DND-41 (cell line): ENCODE data around the gene DNAH8.

Experiments used
- ATAC-seq: fragments of 200-7000 bp; cut with Tn5 transposase; 3 replicates; pipeline ENCODE4 v1.9.1; 2021; ENCODE audit warnings: low read depth; ENCODE audit not compliant: insufficient read depth
- DNase-seq: peaks from one replicate; pipeline ENCODE4 v3.0.0-alpha.2; 2020
- H2AFZ ChIP-seq: 2 replicates; pipeline ENCODE4 v1.6.0; 2012; ENCODE audit warnings: low read depth, low read length
- H3K27ac ChIP-seq: 2 replicates; pipeline ENCODE4 v1.5.1; 2012; ENCODE audit warnings: low read length, inconsistent platforms
- H3K27me3 ChIP-seq: fragments of 200-600 bp; sonication (generic); 2 replicates; pipeline ENCODE4 v1.6.0; 2012; ENCODE audit warnings: low read length, mild to moderate bottlenecking, inconsistent platforms; ENCODE audit not compliant: insufficient read depth, poor library complexity
- H3K36me3 ChIP-seq: 2 replicates; pipeline ENCODE4 v1.5.1; 2012; ENCODE audit warnings: low read length, inconsistent platforms; ENCODE audit not compliant: insufficient read depth
- H3K4me1 ChIP-seq: 2 replicates; pipeline ENCODE4 v1.5.1; 2012; ENCODE audit warnings: mild to moderate bottlenecking, low read length; ENCODE audit not compliant: insufficient read depth
- H3K4me2 ChIP-seq: 2 replicates; pipeline ENCODE4 v1.6.0; 2012; ENCODE audit warnings: mild to moderate bottlenecking, moderate library complexity, low read length, inconsistent platforms; ENCODE audit not compliant: insufficient read depth
- H3K4me3 ChIP-seq, 2 experiments: fragments of 200-600 bp in 1 of 2; shearing (Covaris generic) in 1 of 2; 2 replicates each; pipeline ENCODE4 v1.5.1; 2012 to 2016; ENCODE audit warnings: inconsistent platforms in 2 of 2, low read length in 2 of 2, mild to moderate bottlenecking in 2 of 2, low read depth in 1 of 2, moderate library complexity in 1 of 2
- H3K79me2 ChIP-seq: 2 replicates; pipeline ENCODE4 v1.6.0; 2012; ENCODE audit warnings: low read length, inconsistent platforms; ENCODE audit not compliant: insufficient read depth
- H3K9ac ChIP-seq: 2 replicates; pipeline ENCODE4 v1.6.0; 2012; ENCODE audit warnings: low read depth, mild to moderate bottlenecking, inconsistent platforms, low read length, moderate library complexity
- H3K9me3 ChIP-seq: 2 replicates; pipeline ENCODE4 v1.5.1; 2012; ENCODE audit warnings: low read length, moderate library complexity, mild to moderate bottlenecking, inconsistent platforms; ENCODE audit not compliant: insufficient read depth, severe bottlenecking
- H4K20me1 ChIP-seq: 2 replicates; pipeline ENCODE4 v1.6.0; 2012; ENCODE audit warnings: low read length; ENCODE audit not compliant: insufficient read depth
- CTCF ChIP-seq: IDR thresholded peaks from 2 replicates; pipeline ENCODE4 v1.5.1; 2012; ENCODE audit warnings: borderline replicate concordance, low read length, moderate library complexity, mild to moderate bottlenecking; ENCODE audit not compliant: poor library complexity, severe bottlenecking; ENCODE audit errors: extremely low read depth
- EZH2 ChIP-seq: IDR thresholded peaks from 3 replicates; pipeline ENCODE4 v1.6.1; 2012; ENCODE audit warnings: borderline replicate concordance, low read depth, mild to moderate bottlenecking, moderate library complexity, low read length, inconsistent platforms; ENCODE audit not compliant: severe bottlenecking

The DNAH8 gene

GRCh38 chr6:39063526-39063925, 348.4 kb downstream of the DNAH8 start:
- H4K20me1 ChIP-seq, result peaks cover 11% of the 10 kb centered on the region
- ATAC-seq (no peak), DNase-seq (no peak)
- TF ChIP-seq CTCF (no peak), EZH2 (no peak)
- no peak overlapping the region for H3K9ac ChIP-seq
- H3K36me3 ChIP-seq, result peaks cover 11% of the 10 kb centered on the region; the same call in 1 of the 2 replicates
- H3K4me3 ChIP-seq, result no peak overlapping the region
- H3K9me3 ChIP-seq, result no peaks in the 10 kb centered on the region
- no peaks in the 10 kb centered on the region for H3K27me3 ChIP-seq
- H3K27ac ChIP-seq, result no peak overlapping the region
- no peak overlapping the region for H3K4me2 ChIP-seq
- no peaks in the 10 kb centered on the region for H3K79me2 ChIP-seq
- no peaks in the 10 kb centered on the region for H3K4me1 ChIP-seq
- H2AFZ ChIP-seq, result no peak overlapping the region

GRCh38 chr6:39065561-39065960, 350.4 kb downstream of the DNAH8 start:
- H3K79me2 ChIP-seq, result no peaks in the 10 kb centered on the region
- no peak overlapping the region for H3K27ac ChIP-seq
- no peaks in the 10 kb centered on the region for H3K9me3 ChIP-seq
- ATAC-seq, result no peak
- no peak overlapping the region for H3K4me3 ChIP-seq
- no peak overlapping the region for H2AFZ ChIP-seq
- H4K20me1 ChIP-seq, result peaks cover 8% of the 10 kb centered on the region
- H3K4me2 ChIP-seq, result no peak overlapping the region
- peaks cover 5% of the 10 kb centered on the region; the same call in 1 of the 2 replicates for H3K36me3 ChIP-seq
- H3K4me1 ChIP-seq, result no peaks in the 10 kb centered on the region
- H3K27me3 ChIP-seq, result no peaks in the 10 kb centered on the region
- H3K9ac ChIP-seq, result no peak overlapping the region
- DNase-seq, result no peak
- TF ChIP-seq CTCF, result no peak
- no peak for TF ChIP-seq EZH2

GRCh38 chr6:39068391-39068790, 353.3 kb downstream of the DNAH8 start:
- Histone ChIP-seq H3K4me2 (no peak overlapping the region), H2AFZ (no peak overlapping the region), H3K36me3 (peaks cover 5% of the 10 kb centered on the region; the same call in 1 of the 2 replicates), H3K9me3 (no peaks in the 10 kb centered on the region), H3K79me2 (no peaks in the 10 kb centered on the region), H4K20me1 (no peaks in the 10 kb centered on the region), H3K9ac (no peak overlapping the region), H3K27me3 (no peaks in the 10 kb centered on the region), H3K27ac (no peak overlapping the region), H3K4me1 (no peaks in the 10 kb centered on the region), H3K4me3 (no peak overlapping the region)
- TF ChIP-seq EZH2 (no peak), CTCF (no peak)
- ATAC-seq, result no peak
- DNase-seq, result no peak

GRCh38 chr6:39072830-39073229, 357.7 kb downstream of the DNAH8 start:
- H2AFZ ChIP-seq, result no peak overlapping the region
- no peaks in the 10 kb centered on the region for H3K4me1 ChIP-seq
- no peaks in the 10 kb centered on the region for H3K27me3 ChIP-seq
- DNase-seq (no peak), ATAC-seq (no peak)
- H3K27ac ChIP-seq, result no peak overlapping the region
- no peak overlapping the region for H3K4me2 ChIP-seq
- H3K36me3 ChIP-seq, result no peaks in the 10 kb centered on the region
- no peaks in the 10 kb centered on the region for H3K79me2 ChIP-seq
- H3K9me3 ChIP-seq, result no peaks in the 10 kb centered on the region
- H3K9ac ChIP-seq, result no peak overlapping the region
- peaks cover 3% of the 10 kb centered on the region; the same call in 1 of the 2 replicates for H4K20me1 ChIP-seq
- no peak overlapping the region for H3K4me3 ChIP-seq
- TF ChIP-seq EZH2 (no peak), CTCF (no peak)
